Sigmoid colon (tissue), 4 donors: Measurements from ENCODE around the gene FGF14.

Experiments
- CTCF ChIP-seq, 4 experiments: fragments of 450-650 bp in 3 of 4; fragments of 200-600 bp in 1 of 4; IDR thresholded peaks; one replicate each; pipeline ENCODE4 v1.5.1; 2016 to 2019; ENCODE audit warnings: antibody characterized with exemption in 4 of 4, mild to moderate bottlenecking in 3 of 4, moderate library complexity in 2 of 4
- EP300 ChIP-seq, 4 donors: sonication (generic); formaldehyde crosslinking; IDR thresholded peaks; one replicate each; pipeline ENCODE4 v1.6.1; 2017; ENCODE audit warnings: antibody characterized with exemption in 4 of 4
- POLR2A ChIP-seq, 2 donors: fragments of 450-650 bp; IDR thresholded peaks; one replicate each; pipeline ENCODE4 v1.6.1; 2016; ENCODE audit warnings: antibody characterized with exemption in 2 of 2, mild to moderate bottlenecking in 2 of 2, moderate library complexity in 2 of 2

- TF ChIP-seq EP300 (IDR thresholded peaks at IDR 0.05) (no peak), CTCF (IDR thresholded peaks at IDR 0.05) (no peak), POLR2A (IDR thresholded peaks at IDR 0.05) (no peak)
These were observed 78.3 kb downstream of the FGF14 start for GRCh38 chr13:102323505-102323904.
